GM12874 (cell line): ENCODE results near the gene WDR88.

Source experiments
- TF ChIP-seq, protein P1 (sequence below): IDR thresholded peaks from 2 replicates; pipeline ENCODE4 v1.5.1; 2011; ENCODE audit warnings: low read depth, mild to moderate bottlenecking, control low read depth, low read length, moderate library complexity; ENCODE audit not compliant: insufficient read depth

WDR88 gene

DNA sequence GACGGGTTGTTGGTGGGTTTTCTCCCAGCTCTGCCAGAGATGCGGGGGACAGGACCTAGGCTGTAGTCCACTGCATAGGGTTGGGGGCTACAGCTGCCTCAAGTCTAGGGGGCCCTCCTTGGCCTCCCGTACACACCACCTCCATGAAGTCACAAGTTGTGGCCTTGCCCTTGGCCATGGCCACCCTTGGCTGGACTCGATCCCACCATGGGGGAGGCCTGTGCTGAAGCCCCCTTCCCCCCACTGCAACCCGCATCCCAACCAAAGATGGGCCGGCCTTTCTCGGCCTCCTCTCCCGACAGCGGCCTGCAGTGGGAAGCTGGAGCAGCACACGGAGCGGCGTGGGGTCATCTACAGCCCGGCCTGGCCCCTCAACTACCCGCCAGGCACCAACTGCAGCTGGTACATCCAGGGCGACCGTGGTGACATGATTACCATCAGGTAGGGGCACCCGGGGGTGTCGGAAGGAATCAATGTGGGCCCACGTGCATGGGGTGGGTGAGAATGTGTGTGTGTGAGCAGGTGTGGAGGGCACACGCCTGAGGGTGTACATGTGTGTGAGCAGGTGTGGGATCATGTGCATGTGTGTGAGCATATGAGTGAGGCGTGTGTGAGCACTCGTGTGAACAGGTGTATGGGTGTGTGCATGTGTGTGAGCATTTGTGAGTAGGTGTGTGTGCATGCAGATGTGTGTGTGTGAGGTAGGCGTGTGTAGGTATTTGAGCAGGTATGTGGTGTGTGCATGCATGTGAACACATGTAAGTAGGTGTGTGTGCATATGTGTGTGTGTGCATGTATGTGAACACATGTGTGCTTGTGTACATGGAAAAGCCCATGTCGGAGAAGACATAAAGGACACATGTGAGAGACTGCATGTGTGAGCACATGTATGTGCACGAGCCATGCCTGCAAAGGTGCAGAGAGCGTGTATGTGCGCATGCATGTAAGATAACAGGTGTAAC is 70.9 kb downstream of the WDR88 start:
- TF ChIP-seq, protein P1, sequence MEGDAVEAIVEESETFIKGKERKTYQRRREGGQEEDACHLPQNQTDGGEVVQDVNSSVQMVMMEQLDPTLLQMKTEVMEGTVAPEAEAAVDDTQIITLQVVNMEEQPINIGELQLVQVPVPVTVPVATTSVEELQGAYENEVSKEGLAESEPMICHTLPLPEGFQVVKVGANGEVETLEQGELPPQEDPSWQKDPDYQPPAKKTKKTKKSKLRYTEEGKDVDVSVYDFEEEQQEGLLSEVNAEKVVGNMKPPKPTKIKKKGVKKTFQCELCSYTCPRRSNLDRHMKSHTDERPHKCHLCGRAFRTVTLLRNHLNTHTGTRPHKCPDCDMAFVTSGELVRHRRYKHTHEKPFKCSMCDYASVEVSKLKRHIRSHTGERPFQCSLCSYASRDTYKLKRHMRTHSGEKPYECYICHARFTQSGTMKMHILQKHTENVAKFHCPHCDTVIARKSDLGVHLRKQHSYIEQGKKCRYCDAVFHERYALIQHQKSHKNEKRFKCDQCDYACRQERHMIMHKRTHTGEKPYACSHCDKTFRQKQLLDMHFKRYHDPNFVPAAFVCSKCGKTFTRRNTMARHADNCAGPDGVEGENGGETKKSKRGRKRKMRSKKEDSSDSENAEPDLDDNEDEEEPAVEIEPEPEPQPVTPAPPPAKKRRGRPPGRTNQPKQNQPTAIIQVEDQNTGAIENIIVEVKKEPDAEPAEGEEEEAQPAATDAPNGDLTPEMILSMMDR: no peak

DNA sequence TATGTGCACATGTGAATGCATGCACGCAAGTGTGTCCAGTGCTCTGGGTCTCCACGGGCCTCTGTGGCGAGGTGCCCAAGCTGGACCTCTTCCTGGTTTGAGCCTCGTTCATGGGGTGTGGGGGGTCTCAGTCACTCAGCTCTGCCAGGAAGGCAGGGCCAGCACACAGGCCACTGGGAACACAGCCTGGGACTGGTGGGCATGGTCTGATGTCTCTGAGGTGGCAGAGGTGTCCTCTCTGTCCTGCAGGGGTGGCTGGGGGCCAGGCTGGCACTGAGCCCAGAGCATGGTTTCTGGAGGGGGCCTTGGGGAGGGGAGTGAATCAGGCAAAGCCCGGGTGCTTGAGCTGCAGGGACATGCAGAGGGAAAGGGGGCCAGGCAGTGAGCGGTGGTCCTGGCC is 71.6 kb downstream of the WDR88 start:
- TF ChIP-seq, protein P1: no peak

DNA sequence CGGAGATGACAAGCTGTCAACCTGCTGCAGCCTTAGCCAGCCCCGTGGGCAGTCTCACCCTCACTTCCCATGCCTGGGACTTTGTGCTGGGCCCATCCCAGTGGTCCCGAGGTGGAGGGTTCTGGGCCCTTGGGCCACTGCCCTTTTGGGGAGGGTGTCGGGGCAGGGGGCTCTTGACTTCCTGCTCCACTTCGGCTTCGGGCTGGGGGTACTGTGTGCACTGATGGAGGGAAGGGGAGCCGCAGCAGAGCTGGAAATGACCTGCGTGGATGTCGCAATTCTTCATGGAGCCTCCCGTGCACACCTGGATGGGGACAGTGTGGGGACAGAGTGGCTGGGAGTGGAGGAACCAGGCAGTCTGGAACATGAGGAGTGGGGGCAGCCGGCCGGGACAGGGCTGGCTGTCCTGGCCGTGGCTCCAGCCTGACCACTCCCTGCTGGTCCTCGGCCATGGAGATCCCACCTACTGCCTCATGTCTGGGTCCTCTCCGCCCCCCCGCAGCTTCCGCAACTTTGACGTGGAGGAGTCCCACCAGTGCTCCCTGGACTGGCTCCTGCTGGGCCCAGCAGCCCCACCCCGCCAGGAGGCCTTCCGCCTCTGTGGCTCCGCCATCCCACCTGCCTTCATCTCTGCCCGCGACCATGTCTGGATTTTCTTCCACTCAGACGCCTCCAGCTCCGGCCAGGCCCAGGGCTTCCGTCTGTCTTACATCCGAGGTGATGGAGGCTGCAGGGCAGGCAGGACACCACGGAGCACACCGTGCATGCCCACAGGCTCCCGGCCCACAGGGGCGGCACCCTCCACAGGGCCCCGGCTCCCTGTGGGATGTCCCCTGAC is 72.4 kb downstream of the WDR88 start:
- TF ChIP-seq, protein P1: no peak

DNA sequence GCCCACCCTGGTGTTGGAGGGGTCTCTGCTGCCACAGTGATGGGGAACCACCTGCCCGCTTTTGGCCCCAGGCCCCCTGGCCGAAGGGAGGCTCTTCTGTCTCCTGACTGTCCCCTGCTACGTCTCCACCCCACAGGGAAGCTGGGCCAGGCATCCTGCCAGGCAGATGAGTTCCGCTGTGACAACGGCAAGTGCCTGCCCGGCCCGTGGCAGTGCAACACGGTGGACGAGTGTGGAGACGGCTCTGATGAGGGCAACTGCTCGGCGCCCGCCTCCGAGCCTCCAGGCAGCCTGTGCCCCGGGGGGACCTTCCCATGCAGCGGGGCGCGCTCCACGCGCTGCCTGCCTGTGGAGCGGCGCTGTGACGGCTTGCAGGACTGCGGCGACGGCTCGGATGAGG is 73.2 kb downstream of the WDR88 start:
- TF ChIP-seq, protein P1: no peak

DNA sequence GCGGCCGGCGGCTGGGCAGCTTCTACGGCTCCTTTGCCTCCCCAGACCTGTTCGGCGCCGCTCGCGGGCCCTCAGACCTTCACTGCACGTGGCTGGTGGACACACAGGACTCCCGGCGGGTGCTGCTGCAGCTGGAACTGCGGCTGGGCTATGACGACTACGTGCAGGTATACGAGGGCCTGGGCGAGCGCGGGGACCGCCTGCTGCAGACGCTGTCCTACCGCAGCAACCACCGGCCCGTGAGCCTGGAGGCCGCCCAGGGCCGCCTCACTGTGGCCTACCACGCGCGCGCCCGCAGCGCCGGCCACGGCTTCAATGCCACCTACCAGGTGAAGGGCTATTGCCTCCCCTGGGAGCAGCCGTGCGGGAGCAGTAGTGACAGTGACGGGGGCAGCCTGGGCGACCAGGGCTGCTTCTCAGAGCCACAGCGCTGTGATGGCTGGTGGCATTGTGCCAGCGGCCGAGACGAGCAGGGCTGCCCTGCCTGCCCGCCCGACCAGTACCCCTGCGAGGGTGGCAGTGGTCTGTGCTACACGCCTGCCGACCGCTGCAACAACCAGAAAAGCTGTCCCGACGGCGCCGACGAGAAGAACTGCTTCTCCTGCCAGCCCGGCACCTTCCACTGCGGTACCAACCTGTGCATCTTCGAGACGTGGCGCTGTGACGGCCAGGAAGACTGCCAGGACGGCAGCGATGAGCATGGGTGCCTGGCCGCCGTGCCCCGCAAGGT is 73.8 kb downstream of the WDR88 start:
- TF ChIP-seq, protein P1: no peak

DNA sequence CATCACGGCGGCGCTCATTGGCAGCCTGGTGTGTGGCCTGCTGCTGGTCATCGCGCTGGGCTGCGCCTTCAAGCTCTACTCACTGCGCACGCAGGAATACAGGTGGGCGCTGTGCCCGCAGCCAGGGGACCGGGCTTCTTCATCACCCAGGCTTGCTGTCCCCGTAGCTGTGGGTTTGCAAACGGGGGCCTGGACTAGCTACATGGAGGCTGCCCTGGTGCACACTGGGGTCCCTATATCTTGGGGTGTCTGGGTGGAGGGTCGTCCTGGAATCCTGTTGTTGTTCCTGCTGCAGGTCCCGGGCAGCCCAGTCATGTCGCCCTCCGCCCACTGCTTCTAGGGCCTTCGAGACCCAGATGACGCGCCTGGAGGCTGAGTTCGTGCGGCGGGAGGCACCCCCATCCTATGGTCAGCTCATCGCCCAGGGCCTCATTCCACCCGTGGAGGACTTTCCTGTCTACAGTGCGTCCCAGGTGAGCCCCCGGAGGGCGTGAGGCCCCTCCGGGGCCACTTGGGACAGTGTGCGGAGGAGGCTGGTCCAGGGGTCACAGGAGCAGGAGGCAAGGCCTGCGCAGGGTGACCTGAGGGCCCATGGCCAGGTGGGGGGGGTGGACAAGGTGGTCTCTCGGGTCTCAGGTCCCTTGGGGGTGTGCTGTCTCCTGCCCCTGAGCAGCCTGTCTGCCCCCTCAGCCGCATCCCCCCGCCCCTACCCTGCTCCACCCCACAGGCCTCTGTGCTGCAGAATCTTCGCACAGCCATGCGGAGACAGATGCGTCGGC is 74.5 kb downstream of the WDR88 start:
- TF ChIP-seq, protein P1: no peak
